Measurements from ENCODE around the gene PCDH9.

DNA sequence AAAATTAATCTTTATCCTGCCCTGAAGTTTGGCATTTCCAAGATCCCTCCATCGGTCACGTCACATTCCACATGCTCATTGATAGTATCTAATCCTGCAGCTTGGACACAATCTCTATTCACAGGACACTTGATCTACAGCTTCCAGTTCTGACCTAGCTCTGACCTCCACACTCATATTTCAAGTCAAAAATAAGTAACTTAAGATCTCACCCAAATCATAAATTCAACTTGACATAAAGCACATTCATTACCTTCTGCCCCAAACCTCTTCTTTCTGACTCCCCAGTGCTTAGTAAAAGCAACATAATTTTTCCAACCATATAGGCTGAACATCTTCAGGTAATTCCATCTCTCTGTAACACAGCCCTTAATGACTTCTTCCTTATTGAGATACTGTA is 880.2 kb downstream of the PCDH9 start:
- TF ChIP-seq, protein P1, sequence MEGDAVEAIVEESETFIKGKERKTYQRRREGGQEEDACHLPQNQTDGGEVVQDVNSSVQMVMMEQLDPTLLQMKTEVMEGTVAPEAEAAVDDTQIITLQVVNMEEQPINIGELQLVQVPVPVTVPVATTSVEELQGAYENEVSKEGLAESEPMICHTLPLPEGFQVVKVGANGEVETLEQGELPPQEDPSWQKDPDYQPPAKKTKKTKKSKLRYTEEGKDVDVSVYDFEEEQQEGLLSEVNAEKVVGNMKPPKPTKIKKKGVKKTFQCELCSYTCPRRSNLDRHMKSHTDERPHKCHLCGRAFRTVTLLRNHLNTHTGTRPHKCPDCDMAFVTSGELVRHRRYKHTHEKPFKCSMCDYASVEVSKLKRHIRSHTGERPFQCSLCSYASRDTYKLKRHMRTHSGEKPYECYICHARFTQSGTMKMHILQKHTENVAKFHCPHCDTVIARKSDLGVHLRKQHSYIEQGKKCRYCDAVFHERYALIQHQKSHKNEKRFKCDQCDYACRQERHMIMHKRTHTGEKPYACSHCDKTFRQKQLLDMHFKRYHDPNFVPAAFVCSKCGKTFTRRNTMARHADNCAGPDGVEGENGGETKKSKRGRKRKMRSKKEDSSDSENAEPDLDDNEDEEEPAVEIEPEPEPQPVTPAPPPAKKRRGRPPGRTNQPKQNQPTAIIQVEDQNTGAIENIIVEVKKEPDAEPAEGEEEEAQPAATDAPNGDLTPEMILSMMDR (IDR thresholded peaks at IDR 0.05; ENCODE audit: low read length) = no peak
- TF ChIP-seq EZH2 (IDR thresholded peaks at IDR 0.05; ENCODE audit: borderline replicate concordance, low read length) = no peak

Data from OCI-LY1 (cell line).